Mesenchymal stem cell (in vitro differentiated cells and primary cell): ENCODE measurements around the gene MCOLN3.

Source experiments
- DNase-seq: peaks from one replicate; pipeline ENCODE4 v3.0.0-alpha.2; 2013
- H2AFZ ChIP-seq: one replicate; pipeline ENCODE4 v1.6.1; 2013; ENCODE audit warnings: low read depth, mild to moderate bottlenecking, control low read depth, inconsistent platforms, low read length, moderate library complexity
- H2AK5ac ChIP-seq: 2 replicates; pipeline ENCODE4 v1.6.1; 2013; ENCODE audit warnings: low read length, moderate library complexity, mild to moderate bottlenecking, inconsistent platforms; ENCODE audit not compliant: severe bottlenecking
- H2BK120ac ChIP-seq: one replicate; pipeline ENCODE4 v1.6.1; 2013; ENCODE audit warnings: low read depth, mild to moderate bottlenecking, inconsistent platforms, low read length, moderate library complexity
- H2BK12ac ChIP-seq, 2 experiments: one replicate each; pipeline ENCODE4 v1.6.1; 2013; ENCODE audit warnings: inconsistent platforms in 2 of 2, low read length in 2 of 2, mild to moderate bottlenecking in 2 of 2, moderate library complexity in 2 of 2, control low read depth in 1 of 2
- H2BK15ac ChIP-seq: one replicate; pipeline ENCODE4 v1.6.1; 2013; ENCODE audit warnings: mild to moderate bottlenecking, low read depth, inconsistent platforms; ENCODE audit not compliant: poor library complexity, severe bottlenecking
- H2BK5ac ChIP-seq: 2 replicates; pipeline ENCODE4 v1.6.1; 2013; ENCODE audit warnings: low read depth, mild to moderate bottlenecking, low read length, control low read depth, inconsistent platforms; ENCODE audit not compliant: poor library complexity, severe bottlenecking
- H3K14ac ChIP-seq, 2 experiments: one replicate each; pipeline ENCODE4 v1.6.1; 2013; ENCODE audit warnings: inconsistent platforms in 2 of 2, low read length in 2 of 2, control low read depth in 1 of 2, mild to moderate bottlenecking in 1 of 2, moderate library complexity in 1 of 2
- H3K18ac ChIP-seq, 2 experiments: one replicate each; pipeline ENCODE4 v1.6.1; 2013; ENCODE audit warnings: inconsistent platforms in 2 of 2, low read length in 2 of 2, control low read depth in 1 of 2, low read depth in 1 of 2, mild to moderate bottlenecking in 1 of 2
- H3K23ac ChIP-seq, 2 experiments: one replicate each; pipeline ENCODE4 v1.6.1; 2013; ENCODE audit warnings: inconsistent platforms in 2 of 2, low read length in 2 of 2, mild to moderate bottlenecking in 2 of 2, moderate library complexity in 2 of 2, control low read depth in 1 of 2
- H3K27ac ChIP-seq: 2 replicates; pipeline ENCODE4 v1.5.1; 2013; ENCODE audit warnings: mild to moderate bottlenecking, moderate library complexity, low read length, control low read depth, inconsistent platforms; ENCODE audit not compliant: poor library complexity, severe bottlenecking
- H3K27me3 ChIP-seq, 2 experiments: 2 replicates each; pipeline versions ENCODE4 v1.6.1 to v1.7.0; 2013; ENCODE audit warnings: low read length in 2 of 2, mild to moderate bottlenecking in 2 of 2, moderate library complexity in 2 of 2, control low read depth in 1 of 2, inconsistent platforms in 1 of 2; ENCODE audit not compliant: control insufficient read depth in 1 of 2, insufficient read depth in 1 of 2
- H3K36me3 ChIP-seq, 2 experiments: 2 replicates each; pipeline versions ENCODE4 v1.6.1 to v1.7.0; 2013; ENCODE audit warnings: low read length in 2 of 2, control low read depth in 1 of 2, inconsistent platforms in 1 of 2, low read depth in 1 of 2, mild to moderate bottlenecking in 1 of 2; ENCODE audit not compliant: insufficient read depth in 2 of 2, control insufficient read depth in 1 of 2
- H3K4ac ChIP-seq, 2 experiments: one replicate each; pipeline ENCODE4 v1.6.1; 2013; ENCODE audit warnings: inconsistent platforms in 2 of 2, low read length in 2 of 2, mild to moderate bottlenecking in 2 of 2, moderate library complexity in 2 of 2, control low read depth in 1 of 2, low read depth in 1 of 2
- H3K4me1 ChIP-seq: 2 replicates; pipeline ENCODE4 v1.6.1; 2013; ENCODE audit warnings: low read depth, low read length, control low read depth; ENCODE audit not compliant: control insufficient read depth, insufficient read depth
- H3K4me2 ChIP-seq: 2 replicates; pipeline ENCODE4 v1.6.1; 2013; ENCODE audit warnings: low read length, mild to moderate bottlenecking, inconsistent platforms; ENCODE audit not compliant: poor library complexity, severe bottlenecking
- H3K4me3 ChIP-seq, 2 experiments: 2 replicates each; pipeline versions ENCODE4 v1.5.1 to v1.7.0; 2013; ENCODE audit warnings: low read length in 2 of 2, mild to moderate bottlenecking in 2 of 2, control low read depth in 1 of 2, low read depth in 1 of 2; ENCODE audit not compliant: insufficient read depth in 1 of 2
- H3K79me1 ChIP-seq: replicated peaks from 2 replicates; pipeline ENCODE4 v1.6.1; 2013; ENCODE audit warnings: mild to moderate bottlenecking, control low read depth, low read length, inconsistent platforms; ENCODE audit not compliant: poor library complexity, severe bottlenecking
- H3K9ac ChIP-seq: 2 replicates; pipeline ENCODE4 v1.7.0; 2013; ENCODE audit warnings: mild to moderate bottlenecking, low read length, moderate library complexity
- H3K9me3 ChIP-seq: 2 replicates; pipeline ENCODE4 v1.7.0; 2013; ENCODE audit warnings: mild to moderate bottlenecking, low read length; ENCODE audit not compliant: control insufficient read depth
- H4K8ac ChIP-seq: one replicate; pipeline ENCODE4 v1.6.1; 2013; ENCODE audit warnings: inconsistent platforms, mild to moderate bottlenecking, low read length, moderate library complexity
- H4K91ac ChIP-seq: one replicate; pipeline ENCODE4 v1.6.1; 2013; ENCODE audit warnings: mild to moderate bottlenecking, low read length, inconsistent platforms
- WGBS: methylation state at CpG from one replicate; pipeline ENCODE4 v1.1.7; 2013; ENCODE audit warnings: mixed read lengths; 5-methylcytosine and 5-hydroxymethylcytosine counted together

MCOLN3 gene

DNA sequence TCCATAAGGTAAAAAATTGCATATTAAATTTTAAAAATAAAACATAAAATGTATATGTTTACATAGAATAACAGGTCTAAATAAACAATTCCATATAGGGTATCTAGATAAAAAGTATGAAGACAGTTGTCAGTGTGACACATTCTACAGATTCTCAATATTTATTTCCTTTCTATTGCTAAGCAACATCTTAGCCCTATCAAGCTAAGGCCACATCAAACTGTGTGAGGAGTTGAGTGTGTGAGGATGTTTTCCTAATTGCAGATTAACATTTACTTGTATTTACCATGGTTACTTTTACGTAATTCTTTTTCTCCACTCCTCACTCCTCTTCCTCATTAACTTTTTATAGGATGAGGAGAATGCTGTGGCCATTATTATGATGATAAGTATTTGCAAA, 41.9 kb upstream of the MCOLN3 start:
- H4K8ac ChIP-seq: no peak overlapping the region
- H3K14ac ChIP-seq: no peak overlapping the region
- no peak overlapping the region for H3K18ac ChIP-seq

DNA sequence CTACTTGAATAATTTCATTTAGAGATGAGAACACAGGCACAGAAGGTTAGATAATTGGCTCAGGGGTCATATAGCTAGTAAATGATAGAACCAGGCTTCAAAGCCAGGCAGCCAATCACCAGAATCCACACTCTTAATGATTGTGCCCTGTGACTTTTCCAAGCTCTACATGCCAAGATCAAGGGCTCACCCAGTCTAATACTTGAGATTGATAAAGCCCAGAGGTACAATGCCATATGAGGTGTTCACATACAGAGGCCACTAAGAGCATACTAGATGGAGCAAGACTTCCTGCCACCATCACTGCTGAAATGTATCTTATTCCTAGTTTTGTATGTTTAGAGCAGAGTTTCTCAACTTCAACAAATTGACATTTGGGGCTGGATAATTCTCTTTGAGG, 40.9 kb upstream of the MCOLN3 start:
- Histone ChIP-seq H3K36me3 (peaks cover 0 to 15% of the 10 kb centered on the region in 2 experiments), H2AFZ (no peak overlapping the region), H2BK15ac (no peak overlapping the region), H3K4me2 (no peak overlapping the region), H3K4ac (no peak overlapping the region), H4K91ac (no peak overlapping the region), H3K4me1 (no peaks in the 10 kb centered on the region), H3K27me3 (peaks cover 0 to 3% of the 10 kb centered on the region in 2 experiments), H3K9ac (no peak overlapping the region), H3K4me3 (no peak overlapping the region), H3K9me3 (no peaks in the 10 kb centered on the region), H2BK120ac (no peak overlapping the region), H3K18ac (no peak overlapping the region), H3K27ac (no peak overlapping the region), H2BK5ac (no peak overlapping the region), H3K23ac (no peak overlapping the region), H2AK5ac (no peak overlapping the region), H3K14ac (no peak overlapping the region), H3K79me1 (no peaks in the 10 kb centered on the region), H4K8ac (no peak overlapping the region), H2BK12ac (no peak overlapping the region)
- DNase-seq: no peak

More for the DNA sequence above, 41.9 kb upstream of the MCOLN3 start:
- Histone ChIP-seq H3K79me1 (no peaks in the 10 kb centered on the region), H2AFZ (no peak overlapping the region), H3K27ac (no peak overlapping the region), H2BK15ac (no peak overlapping the region), H3K4me2 (no peak overlapping the region), H2BK12ac (no peak overlapping the region), H2AK5ac (no peak overlapping the region), H3K4me3 (no peak overlapping the region), H3K4ac (no peak overlapping the region), H3K27me3 (peaks cover 0 to 3% of the 10 kb centered on the region in 2 experiments), H2BK5ac (no peak overlapping the region), H3K4me1 (no peaks in the 10 kb centered on the region), H3K23ac (no peak overlapping the region), H3K36me3 (peaks cover 0 to 16% of the 10 kb centered on the region in 2 experiments), H3K9ac (no peak overlapping the region), H3K9me3 (no peaks in the 10 kb centered on the region), H4K91ac (no peak overlapping the region), H2BK120ac (no peak overlapping the region)
- no CpG with 5 or more reads among the region's 1 CpG for WGBS
- no peak for DNase-seq

DNA sequence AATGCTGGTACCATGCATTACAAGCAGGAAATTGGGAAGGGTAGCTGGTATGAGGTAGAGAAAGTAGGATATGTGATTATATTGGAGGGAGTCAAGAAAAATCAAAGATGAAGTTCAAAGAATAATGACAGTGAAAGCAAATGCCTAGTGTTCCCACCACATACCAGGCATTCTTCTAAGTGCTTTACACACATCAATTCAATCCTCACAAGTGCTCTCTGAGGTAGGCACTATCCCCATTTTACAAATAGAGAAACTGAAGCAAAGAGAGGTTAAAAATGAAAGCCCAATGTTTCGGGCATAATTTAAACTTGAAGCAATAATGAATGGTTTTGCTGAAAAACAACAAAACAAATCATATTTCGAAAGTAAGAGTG, 40.1 kb upstream of the MCOLN3 start:
- Histone ChIP-seq H2AK5ac (no peak overlapping the region), H3K27ac (no peak overlapping the region), H3K4me3 (no peak overlapping the region), H2BK12ac (no peak overlapping the region), H3K9ac (no peak overlapping the region), H2BK5ac (no peak overlapping the region), H2BK120ac (no peak overlapping the region), H3K4me2 (no peak overlapping the region), H4K8ac (no peak overlapping the region), H3K14ac (no peak overlapping the region), H3K4me1 (no peaks in the 10 kb centered on the region), H2AFZ (no peak overlapping the region), H3K18ac (no peak overlapping the region), H2BK15ac (no peak overlapping the region), H3K27me3 (peaks cover 0 to 3% of the 10 kb centered on the region in 2 experiments), H3K36me3 (peaks cover 0 to 7% of the 10 kb centered on the region in 2 experiments), H3K9me3 (no peaks in the 10 kb centered on the region), H3K4ac (no peak overlapping the region), H3K79me1 (no peaks in the 10 kb centered on the region), H4K91ac (no peak overlapping the region), H3K23ac (no peak overlapping the region)
- DNase-seq: no peak
- no CpG with 5 or more reads among the region's 2 CpGs for WGBS

DNA sequence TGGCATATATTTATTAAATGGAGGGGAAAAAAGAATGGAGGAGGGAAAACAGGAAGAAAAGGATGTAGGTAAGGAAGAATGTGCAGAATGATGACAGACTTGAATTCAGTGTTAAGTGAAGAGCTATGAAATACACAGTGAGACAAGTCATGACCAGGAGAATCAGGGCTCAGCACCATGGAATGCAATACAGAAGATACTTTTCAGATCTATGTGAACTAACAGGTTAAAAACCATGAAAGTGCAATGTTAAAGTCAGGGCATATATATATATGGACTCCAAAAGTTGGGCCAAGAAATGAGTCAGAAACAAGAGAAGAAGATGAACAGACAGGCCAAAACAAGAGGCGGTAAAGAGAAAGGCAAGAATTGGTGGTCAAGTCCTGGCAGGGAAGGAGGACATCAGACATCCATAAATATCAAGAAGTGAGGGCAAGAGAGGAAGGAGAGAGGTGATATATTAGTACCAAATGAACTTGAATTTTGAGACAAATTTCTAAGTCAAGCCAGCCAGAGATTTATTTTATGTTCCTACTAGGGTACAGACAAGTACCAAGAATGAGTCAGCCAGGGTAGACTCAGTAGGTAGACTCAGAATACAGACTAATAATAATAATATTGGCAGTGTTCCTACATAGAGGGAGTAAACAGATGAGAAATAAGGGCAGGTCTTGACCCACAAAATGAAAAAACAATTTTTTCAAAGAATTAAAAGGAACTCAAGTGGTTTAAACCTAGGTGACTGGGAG, 39.5 kb upstream of the MCOLN3 start:
- Histone ChIP-seq H3K27me3 (peaks cover 0 to 3% of the 10 kb centered on the region in 2 experiments), H3K4me1 (no peaks in the 10 kb centered on the region), H2BK5ac (no peak overlapping the region), H3K27ac (no peak overlapping the region), H2BK120ac (no peak overlapping the region), H3K9ac (no peak overlapping the region), H3K14ac (no peak overlapping the region), H2AK5ac (no peak overlapping the region), H3K23ac (no peak overlapping the region), H2BK12ac (no peak overlapping the region), H3K36me3 (peaks cover 0 to 6% of the 10 kb centered on the region in 2 experiments), H3K79me1 (no peaks in the 10 kb centered on the region), H3K9me3 (no peaks in the 10 kb centered on the region), H3K18ac (no peak overlapping the region), H4K8ac (no peak overlapping the region), H3K4ac (no peak overlapping the region), H3K4me2 (no peak overlapping the region), H4K91ac (no peak overlapping the region), H2AFZ (no peak overlapping the region), H3K4me3 (no peak overlapping the region), H2BK15ac (no peak overlapping the region)
- no peak for DNase-seq
- 96% methylated on average over 1 of the region's 1 CpG for WGBS
